ENCODE measurements around the gene MPST. TPM values are rescaled to one million over a fixed set of nuclear protein-coding genes. Genes with fewer than 3 reads are reported as not detected.

MPST gene
- total RNA-seq, 1 experiment from 2014 or later, result 73.0 TPM

DNA sequence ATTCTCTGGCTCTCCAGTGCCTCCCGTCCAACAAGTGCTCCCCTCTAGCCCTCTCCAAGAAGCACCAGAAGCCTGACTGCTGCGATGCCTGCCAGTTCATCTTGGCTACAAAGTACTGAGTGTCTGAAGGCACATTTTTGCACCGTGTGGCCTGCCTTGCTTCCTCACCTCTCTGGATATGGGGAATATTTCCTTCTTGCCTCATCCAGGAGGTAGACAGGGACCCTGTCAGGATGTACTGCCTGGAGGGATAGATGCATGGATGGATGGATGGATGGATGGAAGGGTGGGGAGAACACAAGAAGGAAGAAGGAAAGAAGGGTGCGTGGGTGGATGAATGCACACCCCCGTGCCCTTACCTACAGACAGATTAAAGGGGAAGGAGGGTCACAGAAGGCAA lies 59.6 kb downstream of the MPST start:
- Mint-ChIP-seq H3K27ac (ENCODE audit: unreplicated experiment) (no peak overlapping the region), H3K27me3 (ENCODE audit: unreplicated experiment) (peaks cover 68% of the 10 kb centered on the region), H3K4me1 (ENCODE audit: low read depth, unreplicated experiment) (no peaks in the 10 kb centered on the region), H3K9me3 (ENCODE audit: low read depth, unreplicated experiment) (no peaks in the 10 kb centered on the region), H3K4me3 (ENCODE audit: low read depth, unreplicated experiment) (no peak overlapping the region), H3K36me3 (ENCODE audit: insufficient read depth, unreplicated experiment) (no peaks in the 10 kb centered on the region)
- DNase-seq, result no peak
- CTCF ChIA-PET, result interaction anchor here (0.7 kb wide), 1 partner anchor 10 kb away, joined by 3 read pairs; no protein-coding TSS in a partner anchor
- BruUV-seq (replicated peaks), result no TSS peak
- intact Hi-C loops (cut with micrococcal nuclease; ENCODE audit: unreplicated experiment), result loop anchor here (5.0 kb wide), 1 partner anchor 118 kb away; no protein-coding TSS in a partner anchor
- TF ChIP-seq, protein P1, sequence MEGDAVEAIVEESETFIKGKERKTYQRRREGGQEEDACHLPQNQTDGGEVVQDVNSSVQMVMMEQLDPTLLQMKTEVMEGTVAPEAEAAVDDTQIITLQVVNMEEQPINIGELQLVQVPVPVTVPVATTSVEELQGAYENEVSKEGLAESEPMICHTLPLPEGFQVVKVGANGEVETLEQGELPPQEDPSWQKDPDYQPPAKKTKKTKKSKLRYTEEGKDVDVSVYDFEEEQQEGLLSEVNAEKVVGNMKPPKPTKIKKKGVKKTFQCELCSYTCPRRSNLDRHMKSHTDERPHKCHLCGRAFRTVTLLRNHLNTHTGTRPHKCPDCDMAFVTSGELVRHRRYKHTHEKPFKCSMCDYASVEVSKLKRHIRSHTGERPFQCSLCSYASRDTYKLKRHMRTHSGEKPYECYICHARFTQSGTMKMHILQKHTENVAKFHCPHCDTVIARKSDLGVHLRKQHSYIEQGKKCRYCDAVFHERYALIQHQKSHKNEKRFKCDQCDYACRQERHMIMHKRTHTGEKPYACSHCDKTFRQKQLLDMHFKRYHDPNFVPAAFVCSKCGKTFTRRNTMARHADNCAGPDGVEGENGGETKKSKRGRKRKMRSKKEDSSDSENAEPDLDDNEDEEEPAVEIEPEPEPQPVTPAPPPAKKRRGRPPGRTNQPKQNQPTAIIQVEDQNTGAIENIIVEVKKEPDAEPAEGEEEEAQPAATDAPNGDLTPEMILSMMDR (IDR thresholded peaks at IDR 0.05; ENCODE audit: unreplicated experiment), result no peak

Other genes starting within 250 kb of the MPST start
- 41.0 and 47.0 TPM in 2 replicates for gene IFT27, start 243.6 kb upstream of the MPST start, total RNA-seq (2022)
- gene PVALB, start 202.7 kb upstream of the MPST start, total RNA-seq (2022), result not detected in 2 replicates
- 0.54 TPM in 1 of 2 replicates, not detected in the other for gene NCF4, start 158.7 kb upstream of the MPST start, total RNA-seq (2022)
- not detected in 2 replicates for gene CSF2RB, start 106.1 kb upstream of the MPST start, total RNA-seq (2022)
- 52.2 and 64.7 TPM in 2 replicates for gene TST, start 295 bp upstream of the MPST start, total RNA-seq (2022)
- 19.6 and 19.8 TPM in 2 replicates for gene KCTD17, start 32.0 kb downstream of the MPST start, total RNA-seq (2022)
- gene TMPRSS6, start 90.0 kb downstream of the MPST start, total RNA-seq (2022), result not detected in 2 replicates
- gene IL2RB, start 130.2 kb downstream of the MPST start, total RNA-seq (2022), result not detected in 2 replicates
- 6.2 and 7.5 TPM in 2 replicates for gene C1QTNF6, start 168.5 kb downstream of the MPST start, total RNA-seq (2022)
- not detected in 2 replicates for gene SSTR3, start 192.7 kb downstream of the MPST start, total RNA-seq (2022)
- gene RAC2, start 224.5 kb downstream of the MPST start, total RNA-seq (2022), result 21.0 and 24.0 TPM in 2 replicates